K562 (cell line): ENCODE measurements around the gene CWF19L2. TPM values are rescaled to one million over a fixed set of nuclear protein-coding genes. Genes with fewer than 3 reads are reported as not detected.

Experiments used
- ATAC-seq: fragments of 200-7000 bp; cut with Tn5 transposase; 3 replicates; pipeline ENCODE4 v1.9.1; 2020; ENCODE audit warnings: moderate library complexity
- BruUV-seq: library from RNA; stranded (reverse); fragments of 400-500 nt; replicated peaks from 2 replicates; lab custom pipeline; 2021; lab: Mats Ljungman, UMichigan
- CTCF ChIA-PET: fragments of 300-600 bp; formaldehyde crosslinking; extraction: SDS; loops from one replicate; lab custom pipeline; 2021; ENCODE audit warnings: low intra/inter-chr PET ratio; lab: Yijun Ruan, JAX
- POLR2A ChIA-PET: fragments of 300-600, 350-650 bp; sonication (Branson Sonifier 250); formaldehyde crosslinking; extraction: SDS; loops from one replicate; lab custom pipeline; 2021; ENCODE audit warnings: antibody characterized with exemption, inconsistent platforms; lab: Yijun Ruan, JAX
- DNase-seq, 4 experiments: peaks; one replicate each; pipeline versions ENCODE4 v3.0.0 to v3.0.0-alpha.2; 2011 to 2018; ENCODE audit warnings: low spot score in 3 of 4, mixed read lengths in 3 of 4; ENCODE audit errors: extremely low read depth in 1 of 4
- FAIRE-seq: peaks from 2 replicates; lab custom pipeline; 2011; peaks lifted over from hg19 to GRCh38; lab: Jason Lieb, UNC
- H2AFZ ChIP-seq: 2 replicates; pipeline ENCODE4 v1.6.0; 2011; ENCODE audit warnings: low read depth, low read length, control low read depth, inconsistent platforms
- H3K27ac ChIP-seq: fragments of 200-600 bp; 3 replicates; pipeline ENCODE4 v1.8.0; 2011; ENCODE audit warnings: low read depth, mild to moderate bottlenecking, control low read depth, inconsistent platforms, low read length, moderate library complexity, mixed read lengths; ENCODE audit errors: extremely low read depth
- H3K27me3 ChIP-seq, 2 experiments: fragments of 300-600 bp in 1 of 2; 2 replicates in 1 of 2; 3 replicates in 1 of 2; pipeline versions ENCODE4 v1.6.0 to v1.8.0; 2011; ENCODE audit warnings: inconsistent platforms in 2 of 2, low read length in 2 of 2, mild to moderate bottlenecking in 1 of 2, mixed read lengths in 1 of 2, moderate library complexity in 1 of 2; ENCODE audit not compliant: control insufficient read depth in 2 of 2, insufficient read depth in 2 of 2
- H3K36me3 ChIP-seq: fragments of 300-600 bp; 3 replicates; pipeline ENCODE4 v1.8.0; 2011; ENCODE audit warnings: mild to moderate bottlenecking, low read length, inconsistent platforms; ENCODE audit not compliant: control insufficient read depth, insufficient read depth
- H3K4me1 ChIP-seq, 2 experiments: fragments of 200-600 bp in 1 of 2; replicated peaks in 1 of 2; 2 replicates in 1 of 2; 3 replicates in 1 of 2; pipeline versions ENCODE4 v1.5.1 to v1.8.0; 2011; ENCODE audit warnings: inconsistent platforms in 2 of 2, low read length in 2 of 2, mild to moderate bottlenecking in 1 of 2, mixed read lengths in 1 of 2, moderate library complexity in 1 of 2; ENCODE audit not compliant: control insufficient read depth in 2 of 2, insufficient read depth in 2 of 2
- H3K4me2 ChIP-seq: 2 replicates; pipeline ENCODE4 v1.6.1; 2011; ENCODE audit warnings: low read length, control low read depth, inconsistent platforms, mixed read lengths; ENCODE audit not compliant: insufficient read depth
- H3K4me3 ChIP-seq: fragments of 200-600 bp; sonication (generic), shearing (Covaris generic); 2 replicates; pipeline ENCODE4 v1.5.1; 2016; ENCODE audit warnings: control low read depth, inconsistent platforms
- H3K79me2 ChIP-seq: fragments of 200-600 bp; 3 replicates; pipeline ENCODE4 v1.8.0; 2011; ENCODE audit warnings: low read length, inconsistent platforms; ENCODE audit not compliant: control insufficient read depth, insufficient read depth
- H3K9ac ChIP-seq, 2 experiments: 2 replicates each; pipeline versions ENCODE4 v1.6.0 to v1.6.1; 2011; ENCODE audit warnings: low read depth in 2 of 2, low read length in 2 of 2, control low read depth in 1 of 2, inconsistent platforms in 1 of 2, mild to moderate bottlenecking in 1 of 2, mixed read lengths in 1 of 2; ENCODE audit not compliant: insufficient read depth in 1 of 2
- H3K9me1 ChIP-seq: one replicate; pipeline ENCODE4 v1.6.0; 2011; ENCODE audit warnings: inconsistent platforms, mild to moderate bottlenecking, low read length, moderate library complexity; ENCODE audit not compliant: control insufficient read depth, insufficient read depth
- H3K9me3 ChIP-seq: replicated peaks from 2 replicates; pipeline ENCODE4 v1.5.1; 2011; ENCODE audit warnings: low read depth, low read length, inconsistent platforms; ENCODE audit not compliant: control insufficient read depth, insufficient read depth
- H4K20me1 ChIP-seq: replicated peaks from 2 replicates; pipeline ENCODE4 v1.6.1; 2011; ENCODE audit warnings: low read length, inconsistent platforms, mixed read lengths; ENCODE audit not compliant: control insufficient read depth, insufficient read depth
- ARNT ChIP-seq, 2 experiments: fragments of 450-650 bp; IDR thresholded peaks; 2 replicates each; pipeline ENCODE4 v1.6.1; 2016; ENCODE audit warnings: mild to moderate bottlenecking in 1 of 2
- CBFA2T3 ChIP-seq: fragments of 450-650 bp; IDR thresholded peaks from 2 replicates; pipeline ENCODE4 v1.6.1; 2017
- CBX2 ChIP-seq: fragments of 200-600 bp; sonication (generic); IDR thresholded peaks from one replicate; pipeline ENCODE4 v1.6.1; 2012; ENCODE audit warnings: mild to moderate bottlenecking, low read length, inconsistent platforms; ENCODE audit not compliant: insufficient read depth, poor library complexity, severe bottlenecking
- HDAC3 ChIP-seq: fragments of 450-650 bp; IDR thresholded peaks from 2 replicates; pipeline ENCODE4 v1.6.1; 2018; ENCODE audit warnings: borderline replicate concordance, mild to moderate bottlenecking, moderate library complexity; ENCODE audit not compliant: partially characterized antibody
- HOMEZ ChIP-seq: fragments of 250-450 bp; sonication (Bioruptor Pico); IDR thresholded peaks from 2 replicates; pipeline ENCODE4 v1.4.0; 2020; ENCODE audit warnings: mild to moderate bottlenecking, moderate library complexity
- JUND ChIP-seq, 2 experiments: IDR thresholded peaks; 2 replicates in 1 of 2; 3 replicates in 1 of 2; pipeline ENCODE4 v1.6.1; 2011; ENCODE audit warnings: borderline replicate concordance in 2 of 2, low read depth in 2 of 2, low read length in 2 of 2, improper control_type of control experiment in 1 of 2, missing biosample characterization in 1 of 2, missing genetic modification characterization in 1 of 2, missing genetic modification reagents in 1 of 2
- L3MBTL2 ChIP-seq: fragments of 450-650 bp; IDR thresholded peaks from 2 replicates; pipeline ENCODE4 v1.6.1; 2016; ENCODE audit warnings: mild to moderate bottlenecking, moderate library complexity
- NR1H2 ChIP-seq: sonication (generic); formaldehyde crosslinking; IDR thresholded peaks from 2 replicates; pipeline ENCODE4 v1.4.0; 2020; ENCODE audit warnings: mild to moderate bottlenecking, missing genetic modification reagents
- PHB ChIP-seq: fragments of 250-450 bp; sonication (Bioruptor Pico); IDR thresholded peaks from 2 replicates; pipeline ENCODE4 v1.5.0; 2021
- SAFB2 ChIP-seq: fragments of 200-400 bp; formaldehyde crosslinking; IDR thresholded peaks from 2 replicates; pipeline ENCODE4 v1.6.1; 2018; ENCODE audit warnings: borderline replicate concordance, low read length, low read depth, moderate library complexity; ENCODE audit not compliant: severe bottlenecking
- STAT6 ChIP-seq: sonication (generic); formaldehyde crosslinking; IDR thresholded peaks from 2 replicates; pipeline ENCODE4 v1.8.1; 2023; ENCODE audit warnings: mild to moderate bottlenecking, missing genetic modification reagents
- TAF1 ChIP-seq: IDR thresholded peaks from 2 replicates; pipeline ENCODE4 v1.6.1; 2011; ENCODE audit warnings: mild to moderate bottlenecking, low read length, moderate library complexity; ENCODE audit not compliant: insufficient read depth, control insufficient read depth, severe bottlenecking; ENCODE audit errors: extremely low read depth
- ZNF277 ChIP-seq: fragments of 250-450 bp; sonication (Bioruptor Pico); IDR thresholded peaks from 2 replicates; pipeline ENCODE4 v1.8.0; 2022; ENCODE audit warnings: inconsistent platforms, mild to moderate bottlenecking, moderate library complexity, borderline replicate concordance
- ZNF778 ChIP-seq: fragments of 450-650 bp; formaldehyde crosslinking; IDR thresholded peaks from 2 replicates; pipeline ENCODE4 v1.4.0; 2020; ENCODE audit warnings: mild to moderate bottlenecking, moderate library complexity
- WGBS: fragments of 100-300 bp; shearing (Covaris generic); methylation state at CpG from one replicate; pipeline ENCODE4 v1.1.6; 2016; ENCODE audit warnings: low coverage, mixed read lengths; ENCODE audit not compliant: insufficient coverage; ENCODE audit errors: missing lambda C conversion rate; 5-methylcytosine and 5-hydroxymethylcytosine counted together
- in situ Hi-C: fragments of 300-500 bp; cut with MboI; formaldehyde crosslinking; loops from 4 replicates; pipeline ENCODE4 v1.15.0; 2018; ENCODE audit warnings: inconsistent platforms, mixed read lengths
- intact Hi-C: fragments of 100-400 bp; cut with micrococcal nuclease; formaldehyde crosslinking; loops from 2 replicates; pipeline ENCODE4 v1.14.2; 2022
- polyA plus RNA-seq, 8 experiments: library from polyadenylated mRNA; depleted of rRNA in 4 of 8; stranded (reverse) in 5 of 8; unstranded in 3 of 8; fragments of >200 nt; fragmentation: Nextera tagmentation in 2 of 8; fragmentation: Illumina TruSeq in 1 of 8; extraction: Ambion mirVana in 2 of 8; extraction: Trizol in 1 of 8; gene quantifications; 2 replicates each; pipeline versions ENCODE4 v1.2.1 to v1.2.3, GENCODE V29; 2011 to 2014; ENCODE audit warnings: inconsistent platforms in 1 of 8, missing spikeins in 1 of 8
- total RNA-seq, 7 experiments: library from RNA; depleted of rRNA in 6 of 7; stranded (reverse); fragments of >200 nt in 6 of 7; fragmentation: Illumina TruSeq in 2 of 7; extraction: Trizol in 2 of 7; gene quantifications; 2 replicates each; pipeline versions ENCODE4 v1.2.1 to v1.2.3, GENCODE V29; 2011 to 2021; ENCODE audit warnings: low replicate concordance in 1 of 7
- TF ChIP-seq, protein P1 (sequence below): fragments of 250-450 bp; sonication (Bioruptor Pico); IDR thresholded peaks from 2 replicates; pipeline ENCODE4 v1.5.0; 2020; ENCODE audit warnings: mild to moderate bottlenecking, borderline replicate concordance

CWF19L2 gene
- total and polyA plus RNA-seq, 9 of the 15 experiments (the other 6 are each of a cell fraction or from before 2014, with no cell fraction given) = 4.7 to 23.3 (median 10.2) TPM

- CTCF ChIA-PET = no interaction called here
- Histone ChIP-seq H3K9me1 (no peaks in the 10 kb centered on the region), H3K4me1 (no peaks in the 10 kb centered on the region), H3K9ac (no peak overlapping the region), H3K4me2 (no peak overlapping the region), H2AFZ (no peak overlapping the region), H3K27ac (no peak overlapping the region), H3K79me2 (no peaks in the 10 kb centered on the region), H3K36me3 (no peaks in the 10 kb centered on the region), H4K20me1 (no peaks in the 10 kb centered on the region), H3K9me3 (no peaks in the 10 kb centered on the region), H3K27me3 (no peaks in the 10 kb centered on the region; a peak in 1 of 5 replicates), H3K4me3 (no peak overlapping the region)
- no peak for FAIRE-seq
- in situ Hi-C loops = no loop called here
- no TSS peak for BruUV-seq
- DNase-seq = no peak
- 3% methylated on average over 4 of the region's 4 CpGs for WGBS
- intact Hi-C loops = no loop called here
- POLR2A ChIA-PET = no interaction called here
- ATAC-seq = no peak
- TF ChIP-seq SAFB2 = no peak
- no peak for TF ChIP-seq STAT6
- no peak for TF ChIP-seq ZNF778 (CRISPR knock-in tag)
- no peak for TF ChIP-seq NR1H2 (CRISPR knock-in tag)
- no peak for TF ChIP-seq PHB
- TF ChIP-seq ZNF277 (CRISPR knock-in tag) = no peak
- no peak for TF ChIP-seq ARNT (IDR thresholded peaks at IDR 0.05)
- no peak for TF ChIP-seq HDAC3
- TF ChIP-seq HOMEZ = no peak
- TF ChIP-seq JUND (IDR thresholded peaks at IDR 0.05; ENCODE audit: borderline replicate concordance, low read depth, low read length) = no peak
- TF ChIP-seq JUND (tag; IDR thresholded peaks at IDR 0.05; ENCODE audit: borderline replicate concordance, low read depth, low read length) = no peak
- no peak for TF ChIP-seq L3MBTL2
- TF ChIP-seq TAF1 = no peak
- no peak for TF ChIP-seq CBFA2T3
- TF ChIP-seq CBX2 = no peak
- TF ChIP-seq, protein P1, sequence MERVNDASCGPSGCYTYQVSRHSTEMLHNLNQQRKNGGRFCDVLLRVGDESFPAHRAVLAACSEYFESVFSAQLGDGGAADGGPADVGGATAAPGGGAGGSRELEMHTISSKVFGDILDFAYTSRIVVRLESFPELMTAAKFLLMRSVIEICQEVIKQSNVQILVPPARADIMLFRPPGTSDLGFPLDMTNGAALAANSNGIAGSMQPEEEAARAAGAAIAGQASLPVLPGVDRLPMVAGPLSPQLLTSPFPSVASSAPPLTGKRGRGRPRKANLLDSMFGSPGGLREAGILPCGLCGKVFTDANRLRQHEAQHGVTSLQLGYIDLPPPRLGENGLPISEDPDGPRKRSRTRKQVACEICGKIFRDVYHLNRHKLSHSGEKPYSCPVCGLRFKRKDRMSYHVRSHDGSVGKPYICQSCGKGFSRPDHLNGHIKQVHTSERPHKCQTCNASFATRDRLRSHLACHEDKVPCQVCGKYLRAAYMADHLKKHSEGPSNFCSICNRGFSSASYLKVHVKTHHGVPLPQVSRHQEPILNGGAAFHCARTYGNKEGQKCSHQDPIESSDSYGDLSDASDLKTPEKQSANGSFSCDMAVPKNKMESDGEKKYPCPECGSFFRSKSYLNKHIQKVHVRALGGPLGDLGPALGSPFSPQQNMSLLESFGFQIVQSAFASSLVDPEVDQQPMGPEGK (CRISPR knock-in tag) = no peak
These were observed 38.4 kb upstream of the CWF19L2 start for GRCh38 chr11:107496011-107496410.
